HepG2 (cell line): Measurements from ENCODE around the gene MCTS1. TPM values are rescaled to one million over a fixed set of nuclear protein-coding genes. Genes with fewer than 3 reads are reported as not detected.
A peak's percentile ranks its signal among the peaks of the same experiment; 100 is the strongest.

Source experiments
- ATAC-seq: fragments of 200-7000 bp; cut with Tn5 transposase; 3 replicates; pipeline ENCODE4 v1.9.1; 2020; ENCODE audit warnings: mild to moderate bottlenecking, moderate library complexity
- BruUV-seq: library from RNA; stranded (reverse); fragments of 400-500 nt; replicated peaks from 2 replicates; lab custom pipeline; 2021; lab: Mats Ljungman, UMichigan
- CTCF ChIA-PET: fragments of 300-600 bp; formaldehyde crosslinking; extraction: SDS; loops from one replicate; lab custom pipeline; 2021; ENCODE audit warnings: low total read pairs, inconsistent platforms, low intra/inter-chr PET ratio; lab: Yijun Ruan, JAX
- POLR2A ChIA-PET: fragments of 350-600 bp; sonication (Branson Sonifier 250); formaldehyde crosslinking; loops from one replicate; lab custom pipeline; 2020; ENCODE audit warnings: antibody characterized with exemption, inconsistent platforms; lab: Yijun Ruan, JAX
- DNase-seq: peaks from one replicate; pipeline ENCODE4 v3.0.0-alpha.2; 2015; ENCODE audit warnings: low spot score
- FAIRE-seq: peaks from 3 replicates; lab custom pipeline; 2011; peaks lifted over from hg19 to GRCh38; lab: Jason Lieb, UNC
- H2AFZ ChIP-seq: one replicate; pipeline ENCODE4 v1.6.1; 2011; ENCODE audit warnings: low read length, inconsistent platforms
- H3K27ac ChIP-seq: fragments of 300-600 bp; 3 replicates; pipeline ENCODE4 v1.8.0; 2011; ENCODE audit warnings: mixed run types, mild to moderate bottlenecking, mixed read lengths, low read length, inconsistent platforms; ENCODE audit not compliant: insufficient read depth; ENCODE audit errors: extremely low read length
- H3K27me3 ChIP-seq, 2 experiments: fragments of 200-600 bp in 1 of 2; 2 replicates in 1 of 2; 3 replicates in 1 of 2; pipeline versions ENCODE4 v1.6.0 to v1.8.0; 2011; ENCODE audit warnings: low read length in 2 of 2, mild to moderate bottlenecking in 2 of 2, moderate library complexity in 2 of 2, inconsistent platforms in 1 of 2; ENCODE audit not compliant: insufficient read depth in 2 of 2, control insufficient read depth in 1 of 2
- H3K36me3 ChIP-seq, 2 experiments: fragments of 200-600 bp in 1 of 2; replicated peaks in 1 of 2; 2 replicates in 1 of 2; 3 replicates in 1 of 2; pipeline versions ENCODE4 v1.5.1 to v1.8.0; 2011; ENCODE audit warnings: low read length in 2 of 2, inconsistent platforms in 1 of 2; ENCODE audit not compliant: insufficient read depth in 2 of 2, control insufficient read depth in 1 of 2
- H3K4me1 ChIP-seq: 2 replicates; pipeline ENCODE4 v1.5.1; 2012; ENCODE audit warnings: low read length, inconsistent platforms; ENCODE audit not compliant: insufficient read depth
- H3K4me2 ChIP-seq: 2 replicates; pipeline ENCODE4 v1.6.0; 2011; ENCODE audit warnings: low read depth, low read length, inconsistent platforms
- H3K4me3 ChIP-seq, 3 experiments: fragments of 200-600 bp in 1 of 3; sonication (generic), shearing (Covaris generic) in 1 of 3; replicated peaks in 1 of 3; 2 replicates each; pipeline ENCODE4 v1.5.1; 2011 to 2016; ENCODE audit warnings: low read length in 3 of 3, inconsistent platforms in 2 of 3, low read depth in 2 of 3, mild to moderate bottlenecking in 2 of 3, control low read depth in 1 of 3, mixed read lengths in 1 of 3; ENCODE audit not compliant: insufficient read depth in 1 of 3
- H3K79me2 ChIP-seq: one replicate; pipeline ENCODE4 v1.6.1; 2011; ENCODE audit warnings: low read length, inconsistent platforms; ENCODE audit not compliant: insufficient read depth
- H3K9ac ChIP-seq: 2 replicates; pipeline ENCODE4 v1.6.0; 2011; ENCODE audit warnings: mild to moderate bottlenecking, low read depth, low read length, inconsistent platforms; ENCODE audit not compliant: insufficient read depth
- H3K9me3 ChIP-seq: 2 replicates; pipeline ENCODE4 v1.5.1; 2012; ENCODE audit warnings: mild to moderate bottlenecking, low read length
- H4K20me1 ChIP-seq: 2 replicates; pipeline ENCODE4 v1.6.0; 2011; ENCODE audit warnings: inconsistent platforms, mild to moderate bottlenecking, low read length, moderate library complexity; ENCODE audit not compliant: insufficient read depth
- MAFK ChIP-seq, 2 experiments: IDR thresholded peaks in 1 of 2; conservative IDR thresholded peaks in 1 of 2; 2 replicates each; pipeline ENCODE4 v1.6.1; 2011; ENCODE audit warnings: improper control_type of control experiment in 2 of 2, low read length in 2 of 2
- NAIF1 ChIP-seq: sonication (generic); formaldehyde crosslinking; IDR thresholded peaks from 2 replicates; pipeline ENCODE4 v1.5.0; 2020; ENCODE audit warnings: mild to moderate bottlenecking, missing genetic modification reagents, borderline replicate concordance
- SSRP1 ChIP-seq: IDR thresholded peaks from 2 replicates; pipeline ENCODE4 v1.6.1; 2016; ENCODE audit warnings: control low read depth
- STAT5B ChIP-seq: sonication (generic); formaldehyde crosslinking; IDR thresholded peaks from 2 replicates; pipeline ENCODE4 v1.4.0; 2020; ENCODE audit warnings: missing genetic modification reagents
- TEAD2 ChIP-seq: sonication (generic); formaldehyde crosslinking; IDR thresholded peaks from 2 replicates; pipeline ENCODE4 v1.9.0; 2021; ENCODE audit warnings: missing genetic modification reagents
- ZMYM4 ChIP-seq: sonication (generic); formaldehyde crosslinking; IDR thresholded peaks from 2 replicates; pipeline ENCODE4 v1.8.1; 2023; ENCODE audit warnings: mild to moderate bottlenecking, missing genetic modification reagents
- WGBS: methylation state at CpG from one replicate; pipeline ENCODE4 v1.1.6; 2017; ENCODE audit warnings: low lambda C conversion rate; 5-methylcytosine and 5-hydroxymethylcytosine counted together
- in situ Hi-C: cut with HindIII; loops from 2 replicates; pipeline ENCODE4 v1.10.0; 2017; ENCODE audit warnings: low pct_unique_long_range_greater_than_20kb; ENCODE audit not compliant: extremely low pct_ligation_motif_present
- intact Hi-C: fragments of 100-400 bp; cut with micrococcal nuclease; formaldehyde crosslinking; loops from one replicate; pipeline ENCODE4 v1.10.0; 2022; ENCODE audit not compliant: unreplicated experiment
- polyA plus RNA-seq, 8 experiments: library from polyadenylated mRNA; depleted of rRNA in 3 of 8; stranded (reverse) in 7 of 8; unstranded in 1 of 8; fragments of >200 nt; fragmentation: Illumina TruSeq in 4 of 8; extraction: Trizol in 4 of 8; gene quantifications; 2 replicates each; pipeline versions ENCODE4 v1.2.1 to v1.2.3, GENCODE V29; 2011 to 2016; ENCODE audit warnings: low read depth in 4 of 8, missing spikeins in 1 of 8, mixed read lengths in 1 of 8; ENCODE audit not compliant: insufficient read depth in 1 of 8
- total RNA-seq, 5 experiments: library from RNA; depleted of rRNA; stranded (reverse); fragments of >200 nt; fragmentation: Illumina TruSeq; extraction: Trizol; gene quantifications; 2 replicates each; pipeline ENCODE4 v1.2.3, GENCODE V29; 2016; ENCODE audit warnings: low read depth in 1 of 5
- TF ChIP-seq, protein P1 (sequence below): sonication (generic); formaldehyde crosslinking; IDR thresholded peaks from 2 replicates; pipeline ENCODE4 v1.8.1; 2023; ENCODE audit warnings: mild to moderate bottlenecking, missing genetic modification reagents
- TF ChIP-seq, protein P2 (sequence below): sonication (generic); formaldehyde crosslinking; IDR thresholded peaks from 2 replicates; pipeline ENCODE4 v1.4.0; 2020; ENCODE audit warnings: missing genetic modification reagents

The MCTS1 gene
- total and polyA plus RNA-seq, 2 of the 13 experiments (the other 11 are each of a cell fraction or from before 2014, with no cell fraction given) = 30.1 to 59.0 TPM

GRCh38 chrX:120575379-120576114 lies 28.4 kb upstream of the MCTS1 start:
- DNase-seq (no peak), ATAC-seq (no peak), FAIRE-seq (no peak)
- intact Hi-C loops (no loop called here), in situ Hi-C loops (no loop called here)
- H3K79me2 ChIP-seq = no peaks in the 10 kb centered on the region
- ChIA-PET POLR2A (interaction anchor here (1.5 kb wide), 1 partner anchor 14 kb away, joined by 4 read pairs; the partner anchor contains the start of gene CUL4B), CTCF (no interaction called here)
- no peaks in the 10 kb centered on the region for H3K9me3 ChIP-seq
- no peaks in the 10 kb centered on the region for H3K4me1 ChIP-seq
- H3K27ac ChIP-seq = no peak overlapping the region
- WGBS = 73% methylated on average over 13 of the region's 18 CpGs
- H3K9ac ChIP-seq = no peak overlapping the region
- no peaks in the 10 kb centered on the region for H4K20me1 ChIP-seq
- no peak overlapping the region for H3K4me2 ChIP-seq
- BruUV-seq = no TSS peak
- H2AFZ ChIP-seq = no peak overlapping the region
- H3K27me3 ChIP-seq = no peaks in the 10 kb centered on the region
- no peak overlapping the region for H3K4me3 ChIP-seq
- H3K36me3 ChIP-seq = no peaks in the 10 kb centered on the region
- TF ChIP-seq, protein P1, sequence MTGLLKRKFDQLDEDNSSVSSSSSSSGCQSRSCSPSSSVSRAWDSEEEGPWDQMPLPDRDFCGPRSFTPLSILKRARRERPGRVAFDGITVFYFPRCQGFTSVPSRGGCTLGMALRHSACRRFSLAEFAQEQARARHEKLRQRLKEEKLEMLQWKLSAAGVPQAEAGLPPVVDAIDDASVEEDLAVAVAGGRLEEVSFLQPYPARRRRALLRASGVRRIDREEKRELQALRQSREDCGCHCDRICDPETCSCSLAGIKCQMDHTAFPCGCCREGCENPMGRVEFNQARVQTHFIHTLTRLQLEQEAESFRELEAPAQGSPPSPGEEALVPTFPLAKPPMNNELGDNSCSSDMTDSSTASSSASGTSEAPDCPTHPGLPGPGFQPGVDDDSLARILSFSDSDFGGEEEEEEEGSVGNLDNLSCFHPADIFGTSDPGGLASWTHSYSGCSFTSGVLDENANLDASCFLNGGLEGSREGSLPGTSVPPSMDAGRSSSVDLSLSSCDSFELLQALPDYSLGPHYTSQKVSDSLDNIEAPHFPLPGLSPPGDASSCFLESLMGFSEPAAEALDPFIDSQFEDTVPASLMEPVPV (CRISPR knock-in tag) = no peak
- TF ChIP-seq TEAD2 (CRISPR knock-in tag) (no peak), ZMYM4 (no peak), NAIF1 (no peak), STAT5B (no peak), SSRP1 (CRISPR knock-in tag) (no peak)

GRCh38 chrX:120585702-120586101 lies 18.2 kb upstream of the MCTS1 start:
- Histone ChIP-seq H3K27me3 (no peaks in the 10 kb centered on the region), H3K4me3 (no peak overlapping the region), H3K4me2 (no peak overlapping the region), H3K9ac (no peak overlapping the region), H3K4me1 (no peaks in the 10 kb centered on the region), H3K79me2 (no peaks in the 10 kb centered on the region), H3K9me3 (no peaks in the 10 kb centered on the region), H2AFZ (no peak overlapping the region), H3K36me3 (no peaks in the 10 kb centered on the region), H4K20me1 (no peaks in the 10 kb centered on the region), H3K27ac (no peak overlapping the region)
- in situ Hi-C loops = no loop called here
- FAIRE-seq (no peak), ATAC-seq (no peak), DNase-seq (no peak)
- 92% methylated on average over 2 of the region's 2 CpGs for WGBS
- TF ChIP-seq, protein P2, sequence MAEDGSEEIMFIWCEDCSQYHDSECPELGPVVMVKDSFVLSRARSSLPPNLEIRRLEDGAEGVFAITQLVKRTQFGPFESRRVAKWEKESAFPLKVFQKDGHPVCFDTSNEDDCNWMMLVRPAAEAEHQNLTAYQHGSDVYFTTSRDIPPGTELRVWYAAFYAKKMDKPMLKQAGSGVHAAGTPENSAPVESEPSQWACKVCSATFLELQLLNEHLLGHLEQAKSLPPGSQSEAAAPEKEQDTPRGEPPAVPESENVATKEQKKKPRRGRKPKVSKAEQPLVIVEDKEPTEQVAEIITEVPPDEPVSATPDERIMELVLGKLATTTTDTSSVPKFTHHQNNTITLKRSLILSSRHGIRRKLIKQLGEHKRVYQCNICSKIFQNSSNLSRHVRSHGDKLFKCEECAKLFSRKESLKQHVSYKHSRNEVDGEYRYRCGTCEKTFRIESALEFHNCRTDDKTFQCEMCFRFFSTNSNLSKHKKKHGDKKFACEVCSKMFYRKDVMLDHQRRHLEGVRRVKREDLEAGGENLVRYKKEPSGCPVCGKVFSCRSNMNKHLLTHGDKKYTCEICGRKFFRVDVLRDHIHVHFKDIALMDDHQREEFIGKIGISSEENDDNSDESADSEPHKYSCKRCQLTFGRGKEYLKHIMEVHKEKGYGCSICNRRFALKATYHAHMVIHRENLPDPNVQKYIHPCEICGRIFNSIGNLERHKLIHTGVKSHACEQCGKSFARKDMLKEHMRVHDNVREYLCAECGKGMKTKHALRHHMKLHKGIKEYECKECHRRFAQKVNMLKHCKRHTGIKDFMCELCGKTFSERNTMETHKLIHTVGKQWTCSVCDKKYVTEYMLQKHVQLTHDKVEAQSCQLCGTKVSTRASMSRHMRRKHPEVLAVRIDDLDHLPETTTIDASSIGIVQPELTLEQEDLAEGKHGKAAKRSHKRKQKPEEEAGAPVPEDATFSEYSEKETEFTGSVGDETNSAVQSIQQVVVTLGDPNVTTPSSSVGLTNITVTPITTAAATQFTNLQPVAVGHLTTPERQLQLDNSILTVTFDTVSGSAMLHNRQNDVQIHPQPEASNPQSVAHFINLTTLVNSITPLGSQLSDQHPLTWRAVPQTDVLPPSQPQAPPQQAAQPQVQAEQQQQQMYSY (CRISPR knock-in tag) = no peak
- peak; percentile 18 to 28; a peak in 3 of 4 replicates for TF ChIP-seq MAFK (conservative IDR thresholded peaks at IDR 0.05 in 1 of 2, IDR thresholded peaks at IDR 0.05 in 1 of 2; ENCODE audit: low read length in 2 of 2)
- ChIA-PET CTCF (no interaction called here), POLR2A (no interaction called here)
- BruUV-seq = no TSS peak
- intact Hi-C loops = no loop called here
